HG03025 (cell line): ENCODE data around the gene TRPV5.

Experiments used
- ATAC-seq: cut with Tn5 transposase; IDR thresholded peaks from one replicate; pipeline ENCODE4 v1.9.1; 2021; ENCODE audit warnings: mild to moderate bottlenecking, moderate library complexity; ENCODE audit not compliant: unreplicated experiment, low FRiP score

Gene TRPV5

GRCh38 chr7:142873281-142873784 lies 60.2 kb downstream of the TRPV5 start:
- ATAC-seq: no peak

DNA sequence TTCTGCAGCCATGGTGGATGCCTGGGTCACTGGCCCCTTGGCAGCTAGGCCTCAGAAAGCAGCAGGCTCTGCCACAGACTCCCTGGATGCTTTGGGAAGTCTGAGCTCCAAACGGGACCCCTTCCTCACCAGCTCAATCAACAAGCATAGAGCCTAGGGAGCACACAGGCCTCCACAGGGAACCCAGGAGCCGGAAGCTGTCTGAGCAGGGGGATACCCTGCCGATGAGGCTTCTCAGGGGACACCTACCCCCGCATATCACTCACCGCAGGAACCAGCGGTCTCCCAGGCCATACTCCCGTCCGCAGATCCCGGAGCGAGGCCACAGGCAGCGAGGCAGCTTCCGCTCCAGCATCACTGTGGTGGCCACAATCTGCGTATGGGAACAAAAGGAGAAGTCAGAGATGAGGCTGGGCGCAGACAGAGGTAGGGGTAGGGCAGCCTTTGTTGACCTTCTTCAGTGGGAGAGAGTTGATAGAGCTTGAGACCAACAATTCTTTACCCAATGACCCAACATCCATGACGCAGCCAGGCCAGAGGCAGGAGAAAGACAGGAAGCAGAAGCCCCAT lies 61.4 kb downstream of the TRPV5 start:
- no peak for ATAC-seq

DNA sequence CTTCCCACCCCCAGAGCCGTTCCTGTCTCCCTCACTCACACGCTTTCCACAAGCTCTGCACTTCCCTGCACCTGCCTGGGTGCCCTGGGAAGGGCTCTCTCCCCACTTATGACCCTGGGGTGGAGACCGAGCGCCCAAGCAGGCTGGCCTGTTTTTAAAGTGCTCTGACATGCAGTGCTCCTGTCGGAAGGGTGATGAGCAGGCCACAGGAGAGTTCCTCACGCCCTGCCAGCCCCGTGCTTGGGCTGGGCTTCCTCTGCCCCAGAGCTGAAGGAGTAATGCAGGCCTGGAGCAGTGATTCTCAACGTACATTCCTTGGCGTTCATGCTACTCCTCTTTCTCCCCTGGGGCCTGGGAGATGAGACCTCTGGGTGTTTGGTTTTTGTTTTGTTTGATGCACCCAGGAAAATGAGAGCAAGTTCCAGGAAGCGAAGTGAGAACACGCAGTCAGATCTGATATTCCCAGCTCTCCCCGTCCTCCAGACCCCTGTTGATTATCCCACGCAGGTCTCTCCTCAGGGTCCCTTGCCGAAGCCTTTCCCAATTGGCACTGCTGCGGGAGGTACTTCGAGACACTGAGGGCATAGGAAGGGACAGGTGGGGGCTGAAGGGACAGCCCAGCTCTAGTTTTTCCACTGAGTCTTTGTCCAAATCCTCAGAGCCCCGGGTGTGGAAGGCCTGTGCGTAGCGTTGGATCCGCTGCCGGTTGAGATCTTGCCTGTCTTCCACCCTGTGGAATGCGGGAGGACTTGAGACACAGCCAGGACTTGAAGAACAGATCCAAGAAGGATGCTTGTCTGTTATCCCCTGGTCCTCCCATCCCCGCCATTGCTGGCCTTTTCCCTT lies 62.1 kb downstream of the TRPV5 start:
- no peak for ATAC-seq

DNA sequence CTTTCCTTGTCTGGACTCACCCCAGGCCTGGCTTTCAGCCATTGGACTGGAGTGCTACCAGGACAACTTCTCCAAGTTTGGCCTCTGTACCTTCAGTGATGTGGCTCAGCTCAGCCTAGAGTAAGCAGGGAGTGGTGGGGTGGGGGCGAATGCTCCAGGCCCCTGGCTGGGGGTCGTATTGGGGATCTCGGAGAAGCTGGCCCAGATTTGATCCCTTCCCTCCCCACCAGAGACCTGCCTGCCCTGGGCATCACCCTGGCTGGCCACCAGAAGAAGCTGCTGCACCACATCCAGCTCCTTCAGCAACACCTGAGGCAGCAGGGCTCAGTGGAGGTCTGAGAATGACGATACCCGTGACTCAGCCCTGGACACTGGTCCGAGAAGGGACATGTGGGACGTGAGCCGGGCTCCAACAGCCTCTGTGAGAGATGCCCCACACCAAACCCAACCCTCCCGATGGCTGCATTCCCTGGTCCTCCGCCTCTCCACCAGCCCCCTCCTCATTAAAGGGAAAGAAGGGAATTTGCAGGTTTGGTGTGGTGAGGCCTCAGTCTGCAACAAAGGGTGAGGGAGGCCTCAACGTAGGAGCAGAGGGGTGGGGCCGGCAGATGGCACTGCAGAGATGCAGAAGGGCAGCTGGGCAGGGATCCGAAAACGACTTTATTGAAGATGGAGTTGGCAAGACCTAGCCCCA lies 62.8 kb downstream of the TRPV5 start:
- ATAC-seq: no peak

- ATAC-seq: no peak
Measured at GRCh38 chr7:142870147-142870559, 63.4 kb downstream of the TRPV5 start.

GRCh38 chr7:142869434-142869833 lies 64.1 kb downstream of the TRPV5 start:
- ATAC-seq: no peak

DNA sequence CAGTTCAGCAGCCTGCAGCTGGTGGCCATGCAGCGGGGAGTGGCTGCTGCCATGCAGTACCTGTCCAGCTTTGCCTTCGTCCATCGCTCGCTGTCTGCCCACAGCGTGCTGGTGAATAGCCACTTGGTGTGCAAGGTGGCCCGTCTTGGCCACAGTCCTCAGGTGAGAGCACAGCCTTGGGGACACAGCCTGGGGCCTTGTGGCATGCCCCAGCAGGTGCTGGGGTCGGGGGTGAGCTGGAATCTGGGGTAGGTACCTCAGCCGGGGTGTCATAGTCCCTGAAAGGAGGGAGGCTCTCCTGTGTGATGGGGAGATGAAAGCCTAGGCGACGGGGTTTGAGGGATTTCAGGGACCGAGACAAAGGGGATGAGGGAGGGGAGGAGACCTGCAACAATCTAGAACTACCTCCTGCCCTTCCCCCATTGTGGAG lies 64.5 kb downstream of the TRPV5 start:
- ATAC-seq: no peak

DNA sequence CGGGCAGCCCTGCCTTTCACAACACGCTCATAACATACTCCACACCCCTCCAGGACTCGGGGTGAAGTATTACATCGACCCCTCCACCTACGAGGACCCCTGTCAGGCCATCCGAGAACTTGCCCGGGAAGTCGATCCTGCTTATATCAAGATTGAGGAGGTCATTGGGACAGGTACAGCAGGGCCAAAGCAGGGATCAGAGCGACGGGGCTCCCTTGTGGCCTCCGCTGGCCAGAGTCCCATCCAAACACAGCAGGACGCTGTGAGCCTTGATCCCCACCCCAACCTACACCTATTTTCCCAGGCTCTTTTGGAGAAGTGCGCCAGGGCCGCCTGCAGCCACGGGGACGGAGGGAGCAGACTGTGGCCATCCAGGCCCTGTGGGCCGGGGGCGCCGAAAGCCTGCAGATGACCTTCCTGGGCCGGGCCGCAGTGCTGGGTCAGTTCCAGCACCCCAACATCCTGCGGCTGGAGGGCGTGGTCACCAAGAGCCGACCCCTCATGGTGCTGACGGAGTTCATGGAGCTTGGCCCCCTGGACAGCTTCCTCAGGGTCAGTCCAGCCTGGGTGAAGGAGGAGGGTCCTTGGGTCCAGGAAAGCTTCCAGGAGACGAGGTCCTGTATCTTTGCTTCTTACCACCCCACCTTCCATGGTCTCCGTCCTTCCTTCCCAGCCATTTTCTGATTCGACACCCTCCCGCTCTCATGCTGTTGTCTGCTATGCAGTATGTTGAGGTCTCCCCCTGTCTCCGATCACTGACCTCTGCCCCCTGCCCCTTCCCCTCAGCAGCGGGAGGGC lies 65.2 kb downstream of the TRPV5 start:
- ATAC-seq: no peak

DNA sequence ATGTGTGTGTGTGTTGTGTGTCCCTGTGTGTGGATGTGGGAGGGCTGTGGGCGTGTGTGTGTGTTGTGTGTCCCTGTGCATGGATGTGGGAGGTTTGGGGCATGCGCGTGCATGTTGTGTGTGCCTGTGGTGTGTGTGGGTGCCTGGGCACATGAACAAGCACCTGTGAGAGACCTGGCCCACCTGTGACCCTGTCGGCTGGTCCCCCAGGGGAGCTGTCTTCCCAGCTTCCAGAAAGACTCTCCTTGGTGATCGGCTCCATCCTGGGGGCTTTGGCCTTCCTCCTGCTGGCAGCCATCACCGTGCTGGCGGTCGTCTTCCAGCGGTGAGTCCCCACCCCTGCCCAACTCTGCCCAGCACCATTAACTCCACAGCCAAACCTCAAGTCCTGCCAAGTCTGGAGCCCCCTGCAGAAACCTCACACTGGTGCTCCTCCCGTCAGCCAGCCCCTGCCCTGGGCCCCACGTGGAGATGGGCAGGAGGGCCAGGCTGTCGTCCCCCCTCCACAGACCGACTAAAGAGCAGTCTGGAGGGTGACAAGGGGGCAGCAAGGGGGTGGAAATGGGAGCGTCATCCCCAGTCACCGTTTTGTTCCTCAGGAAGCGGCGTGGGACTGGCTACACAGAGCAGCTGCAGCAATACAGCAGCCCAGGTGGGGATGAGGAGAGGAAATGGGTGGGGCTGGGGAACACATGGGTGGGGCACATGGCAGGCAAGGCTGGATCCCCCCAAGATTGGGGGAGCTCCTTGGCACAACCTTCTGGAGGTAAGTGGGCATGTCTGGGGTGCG lies 66.0 kb downstream of the TRPV5 start:
- ATAC-seq: no peak

- ATAC-seq: no peak
Measured at GRCh38 chr7:142867097-142867378, 66.5 kb downstream of the TRPV5 start.

GRCh38 chr7:142866361-142867096 lies 67.0 kb downstream of the TRPV5 start:
- no peak for ATAC-seq

GRCh38 chr7:142865766-142866165 lies 67.8 kb downstream of the TRPV5 start:
- no peak for ATAC-seq

- no peak for ATAC-seq
Measured at GRCh38 chr7:142864980-142865747, 68.4 kb downstream of the TRPV5 start.

GRCh38 chr7:142863891-142864685 lies 69.5 kb downstream of the TRPV5 start:
- ATAC-seq: no peak

DNA sequence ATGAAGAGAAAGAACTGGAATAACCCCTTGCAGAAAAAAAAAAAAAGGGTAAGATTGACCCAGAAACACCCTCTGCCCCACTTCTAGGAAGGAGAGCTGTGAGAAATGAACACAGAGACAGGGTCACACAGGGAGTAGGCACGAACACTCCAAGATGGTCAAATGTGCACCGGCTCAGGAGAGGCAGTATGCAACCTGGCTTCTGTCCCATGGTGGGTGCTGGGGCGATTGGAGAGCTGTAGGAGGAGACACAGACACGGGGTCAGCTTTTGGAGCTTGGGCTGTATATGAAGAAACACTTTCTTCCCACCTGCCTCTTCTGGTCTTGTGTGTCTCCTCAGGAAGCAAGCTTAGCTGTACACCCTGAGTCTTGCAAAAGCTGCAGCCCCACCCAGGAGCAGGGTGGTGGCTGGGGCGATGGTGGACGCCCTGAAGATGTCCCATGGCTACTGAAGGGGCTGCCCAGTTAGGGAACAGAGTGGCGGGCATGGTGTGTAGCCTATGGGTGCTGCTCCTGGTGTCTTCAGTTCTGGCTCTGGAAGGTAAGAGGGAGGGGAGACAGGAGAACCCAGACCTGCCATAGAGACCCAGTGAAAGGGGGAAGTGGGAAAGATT lies 70.7 kb downstream of the TRPV5 start:
- ATAC-seq: no peak

DNA sequence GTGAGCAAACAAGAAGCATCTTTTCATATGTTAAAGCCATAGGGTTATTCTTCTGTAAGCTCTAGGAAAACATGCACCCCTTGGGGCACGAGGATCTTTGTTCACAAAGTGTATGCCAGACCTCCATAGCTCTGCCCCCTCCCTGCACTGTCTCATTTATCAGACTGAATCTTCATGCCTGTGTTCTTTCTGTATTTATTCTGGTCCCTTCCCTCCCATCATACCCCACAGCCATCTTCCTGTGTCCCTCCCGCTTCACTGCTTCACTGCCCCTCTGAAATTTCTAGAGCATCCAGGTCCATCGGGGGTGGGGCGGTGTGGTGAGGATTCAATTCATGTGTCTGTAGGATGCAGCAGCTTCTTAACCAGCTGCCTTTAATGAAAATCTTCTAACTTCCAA lies 71.2 kb downstream of the TRPV5 start:
- ATAC-seq: no peak

GRCh38 chr7:142860968-142861367 lies 72.6 kb downstream of the TRPV5 start:
- no peak for ATAC-seq
